Measurements from ENCODE around the gene NAV3.
"Not testable (repeated sequence)": the region's sequence is repeated elsewhere in the genome, so short reads cannot be mapped to it uniquely, and the experiment has no call there.

The NAV3 gene

DNA sequence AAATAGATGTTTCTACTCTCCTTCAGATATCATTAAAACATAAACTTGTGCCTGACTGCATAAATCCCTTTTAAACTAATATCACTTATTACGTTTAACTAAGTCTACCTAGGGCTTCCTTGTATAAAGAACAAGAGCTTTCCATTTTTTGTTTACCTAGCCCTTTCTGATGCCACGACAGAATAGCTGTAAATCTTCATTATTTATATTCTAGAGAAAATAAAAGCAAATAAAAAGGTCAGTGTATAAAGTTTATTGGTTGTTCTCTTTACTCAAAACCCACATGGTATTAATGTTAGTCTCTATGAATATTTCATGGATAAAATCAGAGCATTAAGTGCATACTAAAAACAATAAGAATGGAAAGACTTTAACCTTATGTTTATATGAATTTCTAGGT lies 269.1 kb downstream of the NAV3 start:
- H3K4ac ChIP-seq (ENCODE audit: low read depth in 1 of 2, low read length in 2 of 2) = no peak overlapping the region
- no peak overlapping the region for H3K18ac ChIP-seq (ENCODE audit: low read depth in 1 of 2, low read length in 2 of 2)
- no peak overlapping the region for H2BK15ac ChIP-seq (ENCODE audit: low read depth, poor library complexity, severe bottlenecking)
- H3K23ac ChIP-seq (ENCODE audit: low read length in 2 of 2) = no peak overlapping the region
- WGBS = 85% methylated on average over 1 of the region's 2 CpGs
- H3K4me2 ChIP-seq (ENCODE audit: low read length, poor library complexity, severe bottlenecking) = no peak overlapping the region
- H3K4me1 ChIP-seq (ENCODE audit: control insufficient read depth, insufficient read depth, low read depth, low read length) = no peaks in the 10 kb centered on the region
- H3K27ac ChIP-seq (ENCODE audit: low read length, poor library complexity, severe bottlenecking) = no peak overlapping the region
- H2BK12ac ChIP-seq (ENCODE audit: low read length in 2 of 2) = no peak overlapping the region
- H2BK5ac ChIP-seq (ENCODE audit: low read depth, low read length, poor library complexity, severe bottlenecking) = no peak overlapping the region
- no peak overlapping the region for H3K9ac ChIP-seq (ENCODE audit: low read length)
- no peak overlapping the region for H2AFZ ChIP-seq (ENCODE audit: low read depth, low read length)
- H3K14ac ChIP-seq (ENCODE audit: low read length in 2 of 2) = no peak overlapping the region
- H3K27me3 ChIP-seq (ENCODE audit: control insufficient read depth in 1 of 2, insufficient read depth in 1 of 2, low read length in 2 of 2) = no peaks in the 10 kb centered on the region
- peaks cover 0 to 13% of the 10 kb centered on the region in 2 experiments for H3K36me3 ChIP-seq (ENCODE audit: control insufficient read depth in 1 of 2, insufficient read depth in 2 of 2, low read depth in 1 of 2, low read length in 2 of 2)
- H3K79me1 ChIP-seq (replicated peaks; ENCODE audit: low read length, poor library complexity, severe bottlenecking) = peaks cover 11% of the 10 kb centered on the region
- no peak overlapping the region for H3K4me3 ChIP-seq (ENCODE audit: insufficient read depth in 1 of 2, low read depth in 1 of 2, low read length in 2 of 2)
- H3K9me3 ChIP-seq (ENCODE audit: control insufficient read depth, low read length) = no peaks in the 10 kb centered on the region
- H2BK120ac ChIP-seq (ENCODE audit: low read depth, low read length) = no peak overlapping the region
- no peak overlapping the region for H4K91ac ChIP-seq (ENCODE audit: low read length)
- no peak for DNase-seq
- H4K8ac ChIP-seq (ENCODE audit: low read length) = no peak overlapping the region
- no peak overlapping the region for H2AK5ac ChIP-seq (ENCODE audit: low read length, severe bottlenecking)

DNA sequence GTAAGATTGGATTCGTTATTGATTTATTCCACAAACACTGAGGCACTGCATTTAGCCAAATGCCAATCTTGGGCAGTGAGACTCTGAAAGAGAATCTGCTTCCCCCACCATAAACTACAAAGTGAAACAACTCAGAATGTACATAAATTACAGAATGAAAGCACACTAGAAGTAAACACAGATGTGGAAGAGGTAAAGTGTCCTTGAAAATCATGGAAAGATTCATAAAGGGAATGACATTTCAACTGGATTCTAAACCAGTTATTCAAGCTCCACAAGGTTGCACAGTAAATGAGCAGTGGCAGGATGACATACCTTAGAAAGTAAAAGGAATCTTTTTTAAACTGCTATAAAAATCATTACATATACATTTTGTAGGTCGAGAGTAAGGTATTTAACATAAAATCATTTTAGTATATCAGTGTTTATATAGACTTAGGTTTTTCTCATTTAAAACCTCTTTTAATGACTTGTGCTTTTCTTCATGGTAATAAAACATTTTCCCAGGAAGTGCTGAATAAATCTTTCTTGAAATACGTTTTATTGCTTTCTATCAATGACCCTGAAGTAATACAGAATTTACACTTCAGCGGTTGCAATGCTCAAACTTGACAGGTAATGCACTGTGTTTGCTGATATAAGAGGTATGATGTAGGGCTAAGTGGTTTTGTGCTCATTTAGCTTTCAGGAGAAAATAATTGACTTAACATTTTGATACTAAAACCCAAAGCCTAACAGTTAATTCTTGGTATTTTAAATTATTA lies 270.6 kb downstream of the NAV3 start:
- H3K79me1 ChIP-seq (replicated peaks; ENCODE audit: low read length, poor library complexity, severe bottlenecking) = peaks cover 10% of the 10 kb centered on the region
- no peak overlapping the region for H3K18ac ChIP-seq (ENCODE audit: low read depth in 1 of 2, low read length in 2 of 2)
- 33% methylated on average over 1 of the region's 4 CpGs for WGBS
- H3K4ac ChIP-seq (ENCODE audit: low read depth in 1 of 2, low read length in 2 of 2) = no peak overlapping the region
- peak; percentile 26 for DNase-seq
- H3K9me3 ChIP-seq (ENCODE audit: control insufficient read depth, low read length) = no peaks in the 10 kb centered on the region
- H3K9ac ChIP-seq (ENCODE audit: low read length) = no peak overlapping the region
- no peak overlapping the region for H2BK12ac ChIP-seq (ENCODE audit: low read length in 2 of 2)
- no peak overlapping the region for H2BK5ac ChIP-seq (ENCODE audit: low read depth, low read length, poor library complexity, severe bottlenecking)
- no peak overlapping the region for H2BK15ac ChIP-seq (ENCODE audit: low read depth, poor library complexity, severe bottlenecking)
- no peak overlapping the region for H2AFZ ChIP-seq (ENCODE audit: low read depth, low read length)
- no peak overlapping the region for H3K23ac ChIP-seq (ENCODE audit: low read length in 2 of 2)
- H3K27me3 ChIP-seq (ENCODE audit: control insufficient read depth in 1 of 2, insufficient read depth in 1 of 2, low read length in 2 of 2) = no peaks in the 10 kb centered on the region
- no peak overlapping the region for H3K27ac ChIP-seq (ENCODE audit: low read length, poor library complexity, severe bottlenecking)
- no peak overlapping the region for H4K91ac ChIP-seq (ENCODE audit: low read length)
- no peak overlapping the region for H3K4me3 ChIP-seq (ENCODE audit: insufficient read depth in 1 of 2, low read depth in 1 of 2, low read length in 2 of 2)
- no peak overlapping the region for H2AK5ac ChIP-seq (ENCODE audit: low read length, severe bottlenecking)
- no peak overlapping the region for H3K14ac ChIP-seq (ENCODE audit: low read length in 2 of 2)
- H2BK120ac ChIP-seq (ENCODE audit: low read depth, low read length) = no peak overlapping the region
- H3K4me1 ChIP-seq (ENCODE audit: control insufficient read depth, insufficient read depth, low read depth, low read length) = no peaks in the 10 kb centered on the region
- H3K36me3 ChIP-seq (ENCODE audit: control insufficient read depth in 1 of 2, insufficient read depth in 2 of 2, low read depth in 1 of 2, low read length in 2 of 2) = peaks cover 0 to 8% of the 10 kb centered on the region in 2 experiments
- no peak overlapping the region for H4K8ac ChIP-seq (ENCODE audit: low read length)
- H3K4me2 ChIP-seq (ENCODE audit: low read length, poor library complexity, severe bottlenecking) = no peak overlapping the region

DNA sequence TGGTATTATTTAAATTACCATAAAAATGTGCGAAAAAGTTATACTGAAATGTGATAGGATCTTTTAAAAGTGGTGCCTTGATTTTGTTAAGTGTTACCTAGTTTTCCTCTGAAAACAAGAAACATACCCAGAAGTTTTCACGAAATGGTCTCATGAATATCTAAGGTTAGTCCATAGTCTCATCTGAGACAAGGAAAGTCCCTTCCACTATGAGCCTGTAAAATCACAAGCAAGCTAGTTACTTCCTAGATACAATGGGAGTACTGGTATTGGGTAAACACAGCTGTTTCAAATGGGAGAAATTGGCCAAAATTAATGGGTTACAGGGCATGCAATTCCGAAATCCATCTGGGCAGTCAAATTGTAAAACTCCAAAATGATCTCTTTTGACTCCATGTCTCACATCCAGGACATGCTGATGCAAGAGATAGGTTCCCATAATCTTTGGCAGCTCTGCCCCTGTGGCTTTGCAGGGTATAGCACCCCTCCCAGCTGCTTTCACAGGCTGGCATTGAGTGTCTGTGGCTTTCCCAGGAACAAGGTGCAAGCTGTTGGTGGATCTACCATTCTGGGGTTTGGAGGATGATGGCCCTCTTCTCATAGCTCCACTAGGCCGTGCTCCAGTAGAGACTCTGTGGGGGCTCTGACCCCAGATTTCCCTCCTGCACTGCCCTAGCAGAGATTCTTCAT lies 271.4 kb downstream of the NAV3 start:
- Histone ChIP-seq H3K14ac (ENCODE audit: low read length in 2 of 2) (no peak overlapping the region), H2AFZ (ENCODE audit: low read depth, low read length) (no peak overlapping the region), H2BK12ac (ENCODE audit: low read length in 2 of 2) (no peak overlapping the region), H2BK5ac (ENCODE audit: low read depth, low read length, poor library complexity, severe bottlenecking) (no peak overlapping the region), H2BK120ac (ENCODE audit: low read depth, low read length) (no peak overlapping the region), H3K27me3 (ENCODE audit: control insufficient read depth in 1 of 2, insufficient read depth in 1 of 2, low read length in 2 of 2) (no peaks in the 10 kb centered on the region), H2BK15ac (ENCODE audit: low read depth, poor library complexity, severe bottlenecking) (no peak overlapping the region), H3K79me1 (replicated peaks; ENCODE audit: low read length, poor library complexity, severe bottlenecking) (peaks cover 9% of the 10 kb centered on the region), H2AK5ac (ENCODE audit: low read length, severe bottlenecking) (no peak overlapping the region), H4K91ac (ENCODE audit: low read length) (no peak overlapping the region), H3K4me3 (ENCODE audit: insufficient read depth in 1 of 2, low read depth in 1 of 2, low read length in 2 of 2) (no peak overlapping the region), H3K36me3 (ENCODE audit: control insufficient read depth in 1 of 2, insufficient read depth in 2 of 2, low read depth in 1 of 2, low read length in 2 of 2) (peaks cover 5 to 16% of the 10 kb centered on the region in 2 experiments), H3K9ac (ENCODE audit: low read length) (no peak overlapping the region), H3K4me2 (ENCODE audit: low read length, poor library complexity, severe bottlenecking) (no peak overlapping the region), H3K27ac (ENCODE audit: low read length, poor library complexity, severe bottlenecking) (no peak overlapping the region), H4K8ac (ENCODE audit: low read length) (no peak overlapping the region), H3K18ac (ENCODE audit: low read depth in 1 of 2, low read length in 2 of 2) (no peak overlapping the region), H3K9me3 (ENCODE audit: control insufficient read depth, low read length) (peaks cover 3% of the 10 kb centered on the region), H3K4me1 (ENCODE audit: control insufficient read depth, insufficient read depth, low read depth, low read length) (no peaks in the 10 kb centered on the region), H3K4ac (ENCODE audit: low read depth in 1 of 2, low read length in 2 of 2) (no peak overlapping the region), H3K23ac (ENCODE audit: low read length in 2 of 2) (no peak overlapping the region)
- 98% methylated on average over 3 of the region's 4 CpGs for WGBS
- DNase-seq = no peak

DNA sequence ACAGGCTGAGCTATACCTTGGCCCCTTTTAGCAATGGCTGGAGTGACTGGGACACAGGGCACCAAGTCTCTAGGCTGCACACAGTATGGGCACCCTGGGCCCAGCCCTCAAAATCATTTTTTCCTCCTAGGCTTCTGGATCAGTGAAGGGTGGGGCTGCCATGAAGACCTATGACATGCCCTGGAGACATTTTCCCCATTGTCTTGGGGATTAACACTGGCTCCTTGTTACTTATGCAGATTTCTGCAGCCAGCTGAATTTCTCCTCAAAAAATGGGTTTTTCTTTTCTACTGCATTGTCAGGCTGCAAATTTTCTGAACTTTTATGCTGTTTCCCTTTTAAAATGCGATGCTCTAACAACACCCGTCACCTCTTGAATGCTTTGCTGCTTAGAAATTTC lies 272.1 kb downstream of the NAV3 start:
- not testable (repeated sequence) for H3K14ac ChIP-seq (ENCODE audit: low read length in 2 of 2); H3K79me1 ChIP-seq (replicated peaks; ENCODE audit: low read length, poor library complexity, severe bottlenecking); H3K4me3 ChIP-seq (ENCODE audit: insufficient read depth in 1 of 2, low read depth in 1 of 2, low read length in 2 of 2); H2BK12ac ChIP-seq (ENCODE audit: low read length in 2 of 2); H2AK5ac ChIP-seq (ENCODE audit: low read length, severe bottlenecking); H3K4me1 ChIP-seq (ENCODE audit: control insufficient read depth, insufficient read depth, low read depth, low read length); H3K4me2 ChIP-seq (ENCODE audit: low read length, poor library complexity, severe bottlenecking); H2BK120ac ChIP-seq (ENCODE audit: low read depth, low read length); H2BK15ac ChIP-seq (ENCODE audit: low read depth, poor library complexity, severe bottlenecking); H2AFZ ChIP-seq (ENCODE audit: low read depth, low read length); H4K8ac ChIP-seq (ENCODE audit: low read length); H3K27ac ChIP-seq (ENCODE audit: low read length, poor library complexity, severe bottlenecking); H3K23ac ChIP-seq (ENCODE audit: low read length in 2 of 2); H2BK5ac ChIP-seq (ENCODE audit: low read depth, low read length, poor library complexity, severe bottlenecking); H4K91ac ChIP-seq (ENCODE audit: low read length); H3K18ac ChIP-seq (ENCODE audit: low read depth in 1 of 2, low read length in 2 of 2); H3K9ac ChIP-seq (ENCODE audit: low read length); H3K4ac ChIP-seq (ENCODE audit: low read depth in 1 of 2, low read length in 2 of 2); H3K9me3 ChIP-seq (ENCODE audit: control insufficient read depth, low read length); H3K27me3 ChIP-seq (ENCODE audit: control insufficient read depth in 1 of 2, insufficient read depth in 1 of 2, low read length in 2 of 2); DNase-seq
- H3K36me3 ChIP-seq (ENCODE audit: control insufficient read depth in 1 of 2, insufficient read depth in 2 of 2, low read depth in 1 of 2, low read length in 2 of 2) = peaks cover 5 to 23% of the 10 kb centered on the region in 2 experiments
- 94% methylated on average over 2 of the region's 2 CpGs for WGBS

Measured in mesenchymal stem cell (in vitro differentiated cells and primary cell).